GM12878 (cell line): ENCODE results near the gene PRKG1. TPM values are rescaled to one million over a fixed set of nuclear protein-coding genes. Genes with fewer than 3 reads are reported as not detected.

ENCODE experiments used
- ATAC-seq: fragments of 200-7000 bp; cut with Tn5 transposase; 3 replicates; pipeline ENCODE4 v1.9.1; 2020; ENCODE audit warnings: mild to moderate bottlenecking, moderate library complexity
- BruUV-seq: library from RNA; stranded (reverse); fragments of 400-500 nt; replicated peaks from 2 replicates; lab custom pipeline; 2021; lab: Mats Ljungman, UMichigan
- CTCF ChIA-PET: fragments of 300-600 bp; sonication (Branson Sonifier 250); formaldehyde crosslinking; extraction: SDS; loops from one replicate; lab custom pipeline; 2021; ENCODE audit warnings: inconsistent platforms; lab: Yijun Ruan, JAX
- POLR2A ChIA-PET: fragments of 350-600 bp; formaldehyde crosslinking; extraction: SDS; loops from one replicate; lab custom pipeline; 2021; ENCODE audit warnings: inconsistent platforms; lab: Charles Lee
- RAD21 ChIA-PET: fragments of 300-600 bp; sonication (Branson Sonifier 250); formaldehyde crosslinking; loops from one replicate; lab custom pipeline; 2023; ENCODE audit warnings: antibody characterized with exemption; ENCODE audit not compliant: unreplicated experiment; lab: Charles Lee
- SMC1A ChIA-PET: fragments of 300-600 bp; sonication (Branson Sonifier 250); formaldehyde crosslinking; loops from one replicate; lab custom pipeline; 2023; ENCODE audit not compliant: unreplicated experiment, uncharacterized antibody; lab: Charles Lee
- DNase-seq: peaks from one replicate; pipeline ENCODE4 v3.0.0-alpha.2; 2011; ENCODE audit warnings: low read depth, low spot score
- FAIRE-seq: peaks from 3 replicates; lab custom pipeline; 2011; peaks lifted over from hg19 to GRCh38; lab: Jason Lieb, UNC
- H2AFZ ChIP-seq: 2 replicates; pipeline ENCODE4 v1.6.0; 2011; ENCODE audit warnings: low read depth, low read length, control low read depth; ENCODE audit not compliant: control insufficient read depth
- H3K27ac ChIP-seq: 2 replicates; pipeline ENCODE4 v1.5.1; 2011; ENCODE audit warnings: control low read depth; ENCODE audit not compliant: control insufficient read depth, insufficient read depth
- H3K27me3 ChIP-seq, 2 experiments: replicated peaks in 1 of 2; 2 replicates each; pipeline versions ENCODE4 v1.6.0 to v1.6.1; 2011; ENCODE audit warnings: low read length in 1 of 2; ENCODE audit not compliant: control insufficient read depth in 2 of 2, insufficient read depth in 2 of 2
- H3K36me3 ChIP-seq, 2 experiments: 2 replicates each; pipeline ENCODE4 v1.5.1; 2011; ENCODE audit warnings: low read length in 1 of 2; ENCODE audit not compliant: control insufficient read depth in 2 of 2, insufficient read depth in 2 of 2
- H3K4me1 ChIP-seq: 2 replicates; pipeline ENCODE4 v1.6.1; 2011; ENCODE audit warnings: mild to moderate bottlenecking, low read length, moderate library complexity, mixed read lengths; ENCODE audit not compliant: control insufficient read depth, insufficient read depth
- H3K4me2 ChIP-seq: 2 replicates; pipeline ENCODE4 v1.6.0; 2011; ENCODE audit warnings: control low read depth; ENCODE audit not compliant: control insufficient read depth, insufficient read depth
- H3K4me3 ChIP-seq: fragments of 200-600 bp; sonication (generic); 2 replicates; pipeline ENCODE4 v1.5.1; 2016
- H3K79me2 ChIP-seq: 2 replicates; pipeline ENCODE4 v1.6.0; 2011; ENCODE audit warnings: low read length; ENCODE audit not compliant: control insufficient read depth, insufficient read depth
- H3K9ac ChIP-seq: 2 replicates; pipeline ENCODE4 v1.8.0; 2011; ENCODE audit warnings: low read length, control low read depth, mixed read lengths; ENCODE audit not compliant: control insufficient read depth, insufficient read depth
- H3K9me3 ChIP-seq: replicated peaks from 3 replicates; pipeline ENCODE4 v1.5.1; 2011; ENCODE audit warnings: mild to moderate bottlenecking, low read length; ENCODE audit not compliant: control insufficient read depth, insufficient read depth
- H4K20me1 ChIP-seq: 2 replicates; pipeline ENCODE4 v1.6.0; 2011; ENCODE audit not compliant: control insufficient read depth, insufficient read depth
- BCL11A ChIP-seq: IDR thresholded peaks from 2 replicates; pipeline ENCODE4 v1.6.1; 2011; ENCODE audit warnings: low read depth, low read length
- CBX5 ChIP-seq: sonication (generic); IDR thresholded peaks from 2 replicates; pipeline ENCODE4 v1.6.1; 2016; ENCODE audit warnings: low read depth, moderate library complexity, mild to moderate bottlenecking, inconsistent platforms
- EP300 ChIP-seq, 2 experiments: fragments of 150-350 bp in 1 of 2; IDR thresholded peaks; 2 replicates each; pipeline ENCODE4 v1.6.1; 2011 to 2012; ENCODE audit warnings: low read depth in 2 of 2, low read length in 2 of 2, borderline replicate concordance in 1 of 2, improper control_type of control experiment in 1 of 2, inconsistent platforms in 1 of 2; ENCODE audit not compliant: control insufficient read depth in 1 of 2
- IKZF2 ChIP-seq, 2 experiments: fragments of 450-650 bp; IDR thresholded peaks; 2 replicates each; pipeline ENCODE4 v1.6.1; 2017; ENCODE audit warnings: mild to moderate bottlenecking in 2 of 2, moderate library complexity in 2 of 2
- JUND ChIP-seq: IDR thresholded peaks from 2 replicates; pipeline ENCODE4 v1.6.1; 2012; ENCODE audit warnings: low read depth, mild to moderate bottlenecking, low read length, improper control_type of control experiment, moderate library complexity
- KAT2A ChIP-seq: conservative IDR thresholded peaks from 2 replicates; pipeline ENCODE4 v1.6.1; 2011; ENCODE audit warnings: low read depth, low read length; ENCODE audit not compliant: control insufficient read depth
- NFIC ChIP-seq: IDR thresholded peaks from 2 replicates; pipeline ENCODE4 v1.6.1; 2012; ENCODE audit warnings: low read depth, mild to moderate bottlenecking, inconsistent platforms, low read length, moderate library complexity
- NFYA ChIP-seq: IDR thresholded peaks from 2 replicates; pipeline ENCODE4 v1.6.1; 2011; ENCODE audit warnings: low read depth, mild to moderate bottlenecking, low read length, improper control_type of control experiment, borderline replicate concordance
- SMARCA5 ChIP-seq: fragments of 450-650 bp; IDR thresholded peaks from 2 replicates; pipeline ENCODE4 v1.6.1; 2017; ENCODE audit warnings: mild to moderate bottlenecking
- TBL1XR1 ChIP-seq: IDR thresholded peaks from 2 replicates; pipeline ENCODE4 v1.6.1; 2012; ENCODE audit warnings: low read depth, low read length, improper control_type of control experiment
- ZSCAN29 ChIP-seq: fragments of 450-650 bp; IDR thresholded peaks from 2 replicates; pipeline ENCODE4 v1.6.1; 2017; ENCODE audit warnings: mild to moderate bottlenecking, moderate library complexity
- WGBS: methylation state at CpG from one replicate; pipeline ENCODE4 v1.1.6; 2016; ENCODE audit warnings: low lambda C conversion rate; ENCODE audit not compliant: insufficient replicate concordance, insufficient coverage; ENCODE audit errors: missing lambda C conversion rate; 5-methylcytosine and 5-hydroxymethylcytosine counted together
- in situ Hi-C: fragments of 300-500 bp; cut with MboI; formaldehyde crosslinking; loops from 9 replicates; pipeline ENCODE4 v1.14.3; 2018; ENCODE audit warnings: mixed read lengths
- intact Hi-C: fragments of 100-400 bp; cut with micrococcal nuclease; formaldehyde crosslinking; loops from one replicate; pipeline ENCODE4 v1.14.2; 2022; ENCODE audit not compliant: unreplicated experiment
- polyA plus RNA-seq, 11 experiments: library from polyadenylated mRNA; depleted of rRNA in 4 of 11; unstranded in 6 of 11; stranded (reverse) in 5 of 11; fragments of >200 nt; fragmentation: Nextera tagmentation in 4 of 11; fragmentation: Illumina TruSeq in 1 of 11; extraction: Ambion mirVana in 4 of 11; extraction: Trizol in 1 of 11; gene quantifications; 1 replicate in 1 of 11; 2 replicates in 10 of 11; pipeline versions ENCODE4 v1.2.1 to v1.2.3, GENCODE V29; 2011 to 2016; ENCODE audit warnings: inconsistent platforms in 2 of 11, missing spikeins in 2 of 11, low read depth in 1 of 11
- total RNA-seq, 4 experiments: library from RNA; depleted of rRNA in 3 of 4; stranded (reverse); fragments of >200 nt in 3 of 4; fragmentation: Illumina TruSeq in 1 of 4; extraction: Trizol in 1 of 4; gene quantifications; 2 replicates each; pipeline versions ENCODE4 v1.2.1 to v1.2.3, GENCODE V29; 2013 to 2021

The PRKG1 gene
- total and polyA plus RNA-seq, 10 of the 15 experiments (the other 5 are each of a cell fraction or from before 2014, with no cell fraction given) = 0.04 to 0.05 TPM; not detected in 8

DNA sequence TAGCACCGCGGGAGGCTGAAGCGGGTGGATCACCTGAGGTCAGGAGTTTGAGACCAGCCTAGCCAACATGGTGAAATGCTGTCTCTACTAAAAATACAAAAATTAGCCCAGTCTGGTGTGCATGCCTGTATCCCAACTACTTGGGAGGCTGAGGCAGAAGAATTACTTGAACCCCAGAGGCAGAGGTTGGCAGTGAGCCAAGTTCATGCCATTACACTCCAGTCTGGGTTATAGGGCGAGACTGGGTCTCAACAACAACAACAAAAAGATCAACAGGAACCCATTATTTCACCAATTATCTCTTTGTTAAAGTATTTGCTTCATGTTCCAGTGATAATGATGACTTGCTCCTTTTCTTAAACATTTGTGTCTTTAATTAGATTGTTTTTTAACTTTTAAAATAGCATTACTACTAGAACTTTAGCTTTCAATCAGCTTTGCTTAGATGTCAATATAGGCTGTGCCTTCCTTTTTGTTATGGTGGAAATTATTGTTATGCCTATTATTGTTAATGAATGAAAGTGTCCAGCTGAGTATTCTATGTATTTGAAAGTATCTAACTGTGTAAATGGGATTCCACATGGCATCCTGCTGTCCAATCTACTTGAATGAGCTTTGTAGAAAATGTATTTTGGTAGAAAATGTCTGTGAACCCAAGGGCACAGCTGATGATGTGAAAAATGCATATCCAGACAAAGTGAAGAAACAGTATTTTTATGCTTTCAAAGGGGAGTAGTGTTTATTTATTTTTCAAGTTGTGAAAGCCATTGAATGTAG, 686.8 kb downstream of the PRKG1 start:
- TF ChIP-seq NFIC (no peak), JUND (no peak), BCL11A (no peak), IKZF2 (IDR thresholded peaks at IDR 0.05) (no peak), TBL1XR1 (no peak), SMARCA5 (no peak), ZSCAN29 (no peak), NFYA (no peak), CBX5 (no peak), EP300 (IDR thresholded peaks at IDR 0.05; ENCODE audit: borderline replicate concordance in 1 of 2, control insufficient read depth in 1 of 2, low read depth in 2 of 2, low read length in 2 of 2) (no peak), KAT2A (no peak)
- FAIRE-seq = no peak
- RAD21 ChIA-PET = interaction anchor here (1.0 to 1.5 kb wide), 4 partner anchors 18 to 61 kb away, joined by 3 to 7 read pairs (median 4); no protein-coding TSS in a partner anchor
- POLR2A ChIA-PET = no interaction called here
- Histone ChIP-seq H3K4me3 (no peak overlapping the region), H3K4me2 (no peak overlapping the region), H3K79me2 (no peaks in the 10 kb centered on the region), H3K4me1 (no peaks in the 10 kb centered on the region), H3K9me3 (no peaks in the 10 kb centered on the region), H3K36me3 (no peaks in the 10 kb centered on the region), H2AFZ (no peak overlapping the region), H3K9ac (no peak overlapping the region), H3K27ac (no peak overlapping the region), H4K20me1 (no peaks in the 10 kb centered on the region), H3K27me3 (no peaks in the 10 kb centered on the region)
- no TSS peak for BruUV-seq
- no peak for ATAC-seq
- intact Hi-C loops = no loop called here
- DNase-seq = no peak
- in situ Hi-C loops = no loop called here
- 75% methylated on average over 4 of the region's 4 CpGs for WGBS
- CTCF ChIA-PET = interaction anchor here (1.4 kb wide), 1 partner anchor 13 kb away, joined by 6 read pairs; no protein-coding TSS in a partner anchor
- SMC1A ChIA-PET = interaction anchor here (1.1 to 1.5 kb wide), 5 partner anchors 11 to 120 kb away, joined by 3 to 6 read pairs (median 3); no protein-coding TSS in a partner anchor
